H1 (cell line): ENCODE results near the gene NID1. TPM values are rescaled to one million over a fixed set of nuclear protein-coding genes. Genes with fewer than 3 reads are reported as not detected.
"Not testable (repeated sequence)": the region's sequence is repeated elsewhere in the genome, so short reads cannot be mapped to it uniquely, and the experiment has no call there.

Experiments used
- CTCF ChIA-PET: fragments of 300-600 bp; sonication (Branson Sonifier 250); formaldehyde crosslinking; loops from one replicate; lab custom pipeline; 2021; ENCODE audit not compliant: partially characterized antibody; lab: Charles Lee
- POLR2A ChIA-PET: fragments of 300-600 bp; sonication (Branson Sonifier 250); formaldehyde crosslinking; loops from one replicate; lab custom pipeline; 2021; ENCODE audit warnings: inconsistent platforms; ENCODE audit not compliant: partially characterized antibody; lab: Charles Lee
- DNase-seq, 2 experiments: peaks; one replicate each; pipeline versions ENCODE4 v3.0.0 to v3.0.0-alpha.2; 2010 to 2022; ENCODE audit warnings: low spot score in 2 of 2, low read depth in 1 of 2, mixed read lengths in 1 of 2
- FAIRE-seq: peaks from 2 replicates; lab custom pipeline; 2011; peaks lifted over from hg19 to GRCh38; lab: Jason Lieb, UNC
- H2AFZ ChIP-seq: 2 replicates; pipeline ENCODE4 v1.8.1; 2012; ENCODE audit warnings: low read length, inconsistent platforms
- H2AK5ac ChIP-seq: 2 replicates; pipeline ENCODE4 v1.6.1; 2013; ENCODE audit warnings: low read depth, low read length
- H2BK120ac ChIP-seq: replicated peaks from 2 replicates; pipeline ENCODE3; 2013; ENCODE audit warnings: low read depth, low read length, inconsistent platforms
- H2BK12ac ChIP-seq: 2 replicates; pipeline ENCODE4 v1.6.1; 2013; ENCODE audit warnings: low read depth, low read length
- H2BK15ac ChIP-seq: 2 replicates; pipeline ENCODE4 v1.6.1; 2013; ENCODE audit warnings: low read length
- H2BK20ac ChIP-seq: 2 replicates; pipeline ENCODE4 v1.6.1; 2013; ENCODE audit warnings: low read length
- H2BK5ac ChIP-seq: 2 replicates; pipeline ENCODE4 v1.6.1; 2013; ENCODE audit warnings: low read depth, low read length
- H3K14ac ChIP-seq: 2 replicates; pipeline ENCODE4 v1.6.1; 2013; ENCODE audit warnings: inconsistent platforms; ENCODE audit not compliant: insufficient read length
- H3K18ac ChIP-seq: 2 replicates; pipeline ENCODE4 v1.6.1; 2013; ENCODE audit warnings: low read length; ENCODE audit errors: extremely low read depth
- H3K23ac ChIP-seq: 2 replicates; pipeline ENCODE4 v1.6.1; 2013; ENCODE audit warnings: inconsistent platforms; ENCODE audit not compliant: insufficient read length
- H3K23me2 ChIP-seq: 2 replicates; pipeline ENCODE4 v1.6.1; 2013; ENCODE audit warnings: low read depth, low read length
- H3K27ac ChIP-seq: 2 replicates; pipeline ENCODE4 v1.6.1; 2011; ENCODE audit warnings: low read depth, low read length, inconsistent platforms
- H3K27me3 ChIP-seq, 4 experiments: replicated peaks in 1 of 4; 1 replicate in 1 of 4; 2 replicates in 3 of 4; pipeline versions ENCODE4 v1.6.1 to v1.8.1; 2011 to 2013; ENCODE audit warnings: low read length in 3 of 4, mild to moderate bottlenecking in 3 of 4, inconsistent platforms in 2 of 4, mixed read lengths in 2 of 4, moderate library complexity in 1 of 4; ENCODE audit not compliant: control insufficient read depth in 3 of 4, insufficient read depth in 3 of 4; ENCODE audit errors: extremely low read depth in 1 of 4
- H3K36me3 ChIP-seq, 4 experiments: 2 replicates each; pipeline versions ENCODE4 v1.6.1 to v1.8.1; 2011 to 2013; ENCODE audit warnings: mild to moderate bottlenecking in 4 of 4, low read length in 3 of 4, moderate library complexity in 2 of 4, control low read depth in 1 of 4, inconsistent platforms in 1 of 4; ENCODE audit not compliant: insufficient read depth in 4 of 4, control insufficient read depth in 2 of 4
- H3K4ac ChIP-seq: replicated peaks from 2 replicates; pipeline ENCODE3; 2013; ENCODE audit warnings: low read length, low read depth, mixed read lengths, inconsistent platforms; ENCODE audit not compliant: insufficient read length
- H3K4me1 ChIP-seq, 4 experiments: replicated peaks in 1 of 4; 1 replicate in 1 of 4; 2 replicates in 3 of 4; pipeline versions ENCODE4 v1.6.1 to v1.8.1; 2011 to 2013; ENCODE audit warnings: low read length in 3 of 4, inconsistent platforms in 2 of 4, mixed read lengths in 1 of 4; ENCODE audit not compliant: insufficient read depth in 4 of 4, control insufficient read depth in 3 of 4
- H3K4me2 ChIP-seq, 2 experiments: 2 replicates each; pipeline versions ENCODE4 v1.6.1 to v1.8.1; 2011 to 2013; ENCODE audit warnings: low read depth in 2 of 2, low read length in 2 of 2, control low read depth in 1 of 2, inconsistent platforms in 1 of 2, mild to moderate bottlenecking in 1 of 2; ENCODE audit not compliant: insufficient read depth in 1 of 2
- H3K4me3 ChIP-seq, 4 experiments: fragments of 200-600, 300-600 bp in 1 of 4; sonication (generic), shearing (Covaris generic), sonication (Bioruptor Twin) in 1 of 4; 2 replicates each; pipeline versions ENCODE4 v1.5.1 to v1.8.1; 2011 to 2016; ENCODE audit warnings: low read length in 4 of 4, low read depth in 3 of 4, control low read depth in 2 of 4, inconsistent platforms in 2 of 4, mild to moderate bottlenecking in 2 of 4, mixed read lengths in 1 of 4, moderate library complexity in 1 of 4; ENCODE audit not compliant: insufficient read depth in 2 of 4; ENCODE audit errors: extremely low read depth in 1 of 4
- H3K56ac ChIP-seq: replicated peaks from 2 replicates; pipeline ENCODE3; 2013; ENCODE audit warnings: low read depth, mild to moderate bottlenecking, mixed read lengths, low read length, inconsistent platforms; ENCODE audit not compliant: insufficient read length
- H3K79me1 ChIP-seq: 2 replicates; pipeline ENCODE4 v1.6.1; 2013; ENCODE audit warnings: low read depth, low read length, control low read depth
- H3K79me2 ChIP-seq, 2 experiments: 2 replicates each; pipeline versions ENCODE4 v1.6.1 to v1.8.1; 2012 to 2013; ENCODE audit warnings: low read length in 2 of 2, mild to moderate bottlenecking in 2 of 2, inconsistent platforms in 1 of 2; ENCODE audit not compliant: insufficient read depth in 2 of 2, control insufficient read depth in 1 of 2
- H3K9ac ChIP-seq, 4 experiments: replicated peaks in 1 of 4; 1 replicate in 1 of 4; 2 replicates in 3 of 4; pipeline versions ENCODE4 v1.6.1 to v1.8.1; 2011 to 2013; ENCODE audit warnings: low read depth in 3 of 4, low read length in 3 of 4, control low read depth in 2 of 4, mild to moderate bottlenecking in 2 of 4, moderate library complexity in 2 of 4, inconsistent platforms in 1 of 4; ENCODE audit errors: extremely low read depth in 1 of 4
- H3K9me3 ChIP-seq, 2 experiments: 2 replicates each; pipeline versions ENCODE4 v1.6.1 to v1.8.1; 2012 to 2013; ENCODE audit warnings: mild to moderate bottlenecking in 2 of 2, moderate library complexity in 2 of 2, control low read depth in 1 of 2, inconsistent platforms in 1 of 2, low read depth in 1 of 2, low read length in 1 of 2, mixed read lengths in 1 of 2; ENCODE audit not compliant: insufficient read depth in 2 of 2
- H4K20me1 ChIP-seq, 2 experiments: replicated peaks in 1 of 2; 2 replicates each; pipeline versions ENCODE3 to v1.8.1; 2011 to 2013; ENCODE audit warnings: inconsistent platforms in 2 of 2, low read length in 2 of 2, mild to moderate bottlenecking in 1 of 2; ENCODE audit not compliant: insufficient read depth in 2 of 2, control insufficient read depth in 1 of 2
- H4K5ac ChIP-seq: 2 replicates; pipeline ENCODE4 v1.6.1; 2013; ENCODE audit warnings: low read length, low read depth, mixed read lengths, inconsistent platforms; ENCODE audit not compliant: insufficient read length
- H4K8ac ChIP-seq: 2 replicates; pipeline ENCODE4 v1.8.0; 2013; ENCODE audit warnings: mild to moderate bottlenecking, moderate library complexity, low read length, inconsistent platforms; ENCODE audit not compliant: insufficient read depth; ENCODE audit errors: extremely low read depth
- H4K91ac ChIP-seq: replicated peaks from 2 replicates; pipeline ENCODE3; 2013; ENCODE audit warnings: low read length, mixed read lengths, inconsistent platforms; ENCODE audit not compliant: insufficient read length
- NRF1 ChIP-seq: IDR thresholded peaks from 2 replicates; pipeline ENCODE4 v1.6.1; 2011; ENCODE audit warnings: mild to moderate bottlenecking, low read depth, low read length, improper control_type of control experiment
- RNF2 ChIP-seq: fragments of 200-900, 300-1000 bp; sonication (generic); IDR thresholded peaks from 2 replicates; pipeline ENCODE4 v1.7.1; 2016; ENCODE audit warnings: borderline replicate concordance, low read depth, mild to moderate bottlenecking, antibody characterized with exemption, low read length; ENCODE audit not compliant: poor library complexity, severe bottlenecking; ENCODE audit errors: missing control alignments
- SAP30 ChIP-seq: fragments of 300-600 bp; sonication (generic); IDR thresholded peaks from 2 replicates; pipeline ENCODE4 v1.7.1; 2012; ENCODE audit warnings: low read length, moderate library complexity, mild to moderate bottlenecking, inconsistent platforms; ENCODE audit not compliant: insufficient read depth, insufficient replicate concordance
- whole genome bisulfite sequencing, 2 experiments: shearing (Covaris generic) in 1 of 2; methylation state at CpG; one replicate each; pipeline versions ENCODE4 v1.1.6 to v1.1.7; 2013 to 2015; ENCODE audit warnings: low lambda C conversion rate in 2 of 2, mixed read lengths in 2 of 2, inconsistent platforms in 1 of 2, low coverage in 1 of 2, missing lambda C conversion rate in 1 of 2; ENCODE audit not compliant: insufficient replicate concordance in 2 of 2, insufficient coverage in 1 of 2, insufficient read length in 1 of 2; ENCODE audit errors: extremely low coverage in 1 of 2, missing lambda C conversion rate in 1 of 2; 5-methylcytosine and 5-hydroxymethylcytosine counted together
- polyA plus RNA-seq, 7 experiments: library from polyadenylated mRNA; depleted of rRNA in 3 of 7; stranded (reverse) in 5 of 7; unstranded in 2 of 7; fragments of >200 nt in 5 of 7; fragments of 200-250 nt in 2 of 7; gene quantifications; 1 replicate in 5 of 7; 2 replicates in 1 of 7; 4 replicates in 1 of 7; pipeline versions ENCODE4 v1.2.1 to v1.2.3, GENCODE V29; 2011 to 2013; ENCODE audit warnings: missing spikeins in 2 of 7, mixed read lengths in 2 of 7
- total RNA-seq: library from RNA; stranded (reverse); fragmentation: NEBNext Ultra II Directional; extraction: Animal tissue kit (Norgen Biotek cat#: 25700); gene quantifications from 2 replicates; pipeline ENCODE4 v1.2.1, GENCODE V29; 2021

The NID1 gene
- total and polyA plus RNA-seq, 2 of the 8 experiments (the other 6 are each of a cell fraction or from before 2014, with no cell fraction given), result 20.9 to 25.4 TPM

DNA sequence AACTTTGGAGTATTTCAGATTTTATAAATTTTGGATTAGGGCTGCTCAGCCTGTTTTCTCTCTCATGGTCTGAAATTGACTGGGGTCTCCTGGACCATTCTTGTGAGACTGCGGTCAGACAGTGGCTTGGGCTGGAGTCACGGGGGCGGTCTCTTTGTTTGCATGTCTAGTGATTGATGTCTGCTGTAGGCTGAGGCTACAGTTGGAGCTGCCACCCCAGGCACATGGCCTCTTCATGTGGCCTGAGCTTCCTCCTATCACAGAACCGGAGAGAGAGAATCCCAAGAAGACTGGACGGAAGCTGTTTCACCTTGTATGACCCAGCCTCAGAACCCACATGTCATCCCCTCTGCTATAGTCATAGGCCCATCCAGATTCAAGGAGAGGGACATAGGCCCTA, 96.1 kb downstream of the NID1 start (continued):
- TF ChIP-seq NRF1 (no peak), RNF2 (no peak), SAP30 (no peak)

DNA sequence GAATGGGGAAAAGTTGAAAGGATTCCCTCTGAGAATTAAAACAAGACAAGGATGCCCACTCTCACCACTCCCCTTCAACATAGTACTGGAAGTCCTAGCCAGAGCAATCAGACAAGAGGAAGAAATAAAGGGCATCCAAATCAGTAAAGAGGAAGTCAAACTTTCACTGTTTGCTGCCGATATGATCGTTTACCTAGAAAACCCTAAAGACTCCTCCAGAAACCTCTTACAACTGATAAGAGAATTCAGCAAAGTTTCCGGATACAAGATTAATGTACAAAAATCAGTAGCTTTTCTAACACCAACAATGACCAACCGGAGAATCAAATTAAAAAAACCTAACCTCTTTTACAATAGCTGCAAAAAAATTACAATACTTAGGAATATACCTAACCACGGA, 98.8 kb downstream of the NID1 start:
- H3K23me2 ChIP-seq, H3K56ac ChIP-seq, H3K9me3 ChIP-seq, H3K4me1 ChIP-seq, H3K4ac ChIP-seq, H4K91ac ChIP-seq, H3K14ac ChIP-seq, H2BK20ac ChIP-seq, H3K9ac ChIP-seq, H3K27me3 ChIP-seq, FAIRE-seq, H3K4me3 ChIP-seq, H3K27ac ChIP-seq, H2BK15ac ChIP-seq, H2BK5ac ChIP-seq, H4K5ac ChIP-seq, H3K4me2 ChIP-seq, H3K79me1 ChIP-seq, CTCF ChIA-PET, H2AFZ ChIP-seq, H2AK5ac ChIP-seq, H2BK120ac ChIP-seq, H3K79me2 ChIP-seq, POLR2A ChIA-PET, H3K23ac ChIP-seq, H3K36me3 ChIP-seq, DNase-seq, H4K20me1 ChIP-seq, H4K8ac ChIP-seq, H3K18ac ChIP-seq, H2BK12ac ChIP-seq: not testable (repeated sequence)
- WGBS, 2 experiments, result 90% methylated on average over 5 of the region's 5 CpGs; no CpG with 5 or more reads in 1 of the 2 experiments
